Epithelial cell of proximal tubule (primary cell): ENCODE measurements around the gene TGM3. TPM values are rescaled to one million over a fixed set of nuclear protein-coding genes. Genes with fewer than 3 reads are reported as not detected.

ENCODE experiments used
- DNase-seq: peaks from one replicate; pipeline ENCODE4 v3.0.0-alpha.2; 2011; ENCODE audit warnings: low read depth
- H3K4me3 ChIP-seq: 2 replicates; pipeline ENCODE4 v1.5.1; 2011; ENCODE audit warnings: low read depth, mild to moderate bottlenecking, low read length
- total RNA-seq: library from RNA; depleted of rRNA; stranded (reverse); fragments of >200 nt; gene quantifications from 2 replicates; pipeline ENCODE4 v1.2.3, GENCODE V29; 2015
- TF ChIP-seq, protein P1 (sequence below): conservative IDR thresholded peaks from 2 replicates; pipeline ENCODE4 v1.5.1; 2012; ENCODE audit warnings: low read depth, mild to moderate bottlenecking, low read length

TGM3 gene
- total RNA-seq, 1 donor from 2014 or later, result not detected

DNA sequence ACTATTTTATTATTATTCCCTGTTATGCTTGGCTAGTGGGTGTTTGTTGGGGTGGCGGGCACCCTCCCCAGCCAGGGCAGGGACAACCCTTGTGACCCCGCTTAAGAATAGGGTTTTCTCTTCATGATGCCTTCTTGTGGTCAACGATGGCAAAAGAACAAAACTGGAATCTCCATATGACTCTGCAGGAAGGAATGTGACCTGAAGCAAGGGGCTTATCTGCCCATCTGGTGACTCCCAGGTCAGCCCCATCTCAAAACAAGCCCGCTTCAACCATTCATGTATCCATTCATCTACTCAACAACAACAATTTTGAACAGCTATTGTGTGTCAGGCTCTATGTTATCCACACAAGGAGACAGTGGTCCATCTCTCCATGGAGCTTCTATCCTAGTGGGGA, 54.0 kb downstream of the TGM3 start:
- TF ChIP-seq, protein P1, sequence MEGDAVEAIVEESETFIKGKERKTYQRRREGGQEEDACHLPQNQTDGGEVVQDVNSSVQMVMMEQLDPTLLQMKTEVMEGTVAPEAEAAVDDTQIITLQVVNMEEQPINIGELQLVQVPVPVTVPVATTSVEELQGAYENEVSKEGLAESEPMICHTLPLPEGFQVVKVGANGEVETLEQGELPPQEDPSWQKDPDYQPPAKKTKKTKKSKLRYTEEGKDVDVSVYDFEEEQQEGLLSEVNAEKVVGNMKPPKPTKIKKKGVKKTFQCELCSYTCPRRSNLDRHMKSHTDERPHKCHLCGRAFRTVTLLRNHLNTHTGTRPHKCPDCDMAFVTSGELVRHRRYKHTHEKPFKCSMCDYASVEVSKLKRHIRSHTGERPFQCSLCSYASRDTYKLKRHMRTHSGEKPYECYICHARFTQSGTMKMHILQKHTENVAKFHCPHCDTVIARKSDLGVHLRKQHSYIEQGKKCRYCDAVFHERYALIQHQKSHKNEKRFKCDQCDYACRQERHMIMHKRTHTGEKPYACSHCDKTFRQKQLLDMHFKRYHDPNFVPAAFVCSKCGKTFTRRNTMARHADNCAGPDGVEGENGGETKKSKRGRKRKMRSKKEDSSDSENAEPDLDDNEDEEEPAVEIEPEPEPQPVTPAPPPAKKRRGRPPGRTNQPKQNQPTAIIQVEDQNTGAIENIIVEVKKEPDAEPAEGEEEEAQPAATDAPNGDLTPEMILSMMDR, result no peak
- DNase-seq, result no peak
- no peak overlapping the region for H3K4me3 ChIP-seq

DNA sequence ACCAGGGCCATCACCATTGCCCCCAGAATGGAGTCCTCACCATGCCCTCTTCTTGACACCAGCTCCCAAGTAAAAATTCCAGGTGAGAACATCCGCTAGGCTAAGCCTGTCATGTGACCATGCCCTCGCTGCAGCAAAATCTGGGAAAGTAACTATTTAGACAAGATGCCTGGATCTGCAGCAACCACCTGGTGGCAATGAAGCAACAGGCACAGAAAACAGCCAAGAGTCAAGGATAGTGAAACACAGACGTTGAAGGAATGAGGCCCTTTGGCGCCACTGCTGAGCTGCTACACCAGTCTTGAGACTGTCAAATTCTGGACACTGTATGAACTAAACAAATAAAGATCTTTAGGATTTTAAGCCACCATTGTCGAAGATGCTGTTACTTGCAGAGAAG, 54.8 kb downstream of the TGM3 start:
- TF ChIP-seq, protein P1, result no peak
- no peak overlapping the region for H3K4me3 ChIP-seq
- DNase-seq, result no peak

DNA sequence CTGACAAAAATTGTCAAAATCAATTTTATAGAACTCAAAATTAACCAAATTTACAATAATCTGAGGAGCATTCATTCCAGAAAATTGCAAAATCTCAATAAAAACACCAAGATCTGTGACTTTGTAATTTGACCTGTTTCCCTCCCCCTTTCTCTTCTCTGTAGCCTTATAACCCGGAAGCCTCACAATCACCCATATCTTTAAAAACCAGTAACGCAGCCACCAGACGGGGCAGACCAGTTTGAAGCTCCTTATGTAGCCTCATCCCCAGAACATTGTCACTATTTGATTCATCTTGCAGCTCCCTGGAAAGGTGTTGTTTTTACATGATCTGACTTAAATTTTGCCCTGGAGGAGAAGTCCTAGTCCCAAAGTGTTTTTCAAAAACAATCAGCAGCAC, 57.4 kb downstream of the TGM3 start:
- no peak for DNase-seq

DNA sequence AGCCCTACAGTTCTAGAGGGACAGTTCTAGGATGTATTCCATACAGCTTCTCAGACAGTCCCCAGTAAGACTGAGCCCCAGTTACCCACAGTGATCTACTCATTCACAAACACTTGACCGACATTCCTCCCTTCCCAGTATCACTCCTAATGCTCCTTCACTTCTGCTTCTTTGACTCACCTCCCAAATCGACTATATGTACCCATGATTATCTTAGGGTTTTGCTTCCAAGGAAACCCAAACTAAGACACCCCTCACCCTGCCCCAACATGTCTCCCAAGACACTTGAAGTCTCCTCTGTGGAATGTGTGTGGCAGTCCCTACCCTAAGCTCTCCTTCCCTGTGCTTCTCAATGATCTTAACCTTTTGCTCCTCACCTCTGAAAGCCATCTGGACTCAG, 61.3 kb downstream of the TGM3 start:
- TF ChIP-seq, protein P1, result no peak
- H3K4me3 ChIP-seq, result no peak overlapping the region
- no peak for DNase-seq

More for the DNA sequence above, 57.4 kb downstream of the TGM3 start:
- TF ChIP-seq, protein P1, result no peak
- no peak overlapping the region for H3K4me3 ChIP-seq

DNA sequence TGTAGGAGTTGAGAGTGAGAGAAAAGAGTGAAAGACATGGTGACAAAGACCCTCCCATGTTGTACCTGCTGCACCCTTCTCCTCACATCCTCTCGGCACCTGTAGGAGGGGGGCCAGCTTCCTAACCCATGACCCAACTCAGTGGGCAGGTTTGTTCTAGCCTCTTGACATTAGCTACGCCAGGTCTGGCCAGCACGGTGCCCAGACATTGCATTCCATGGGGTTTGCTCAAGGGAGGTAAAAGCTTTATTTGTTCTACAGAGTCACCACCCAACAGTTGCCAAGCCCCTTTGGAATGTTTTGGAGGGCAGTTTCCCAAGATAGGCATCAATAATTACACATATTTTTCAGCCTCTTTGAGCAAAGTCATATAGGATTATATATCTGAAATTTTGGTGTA, 62.2 kb downstream of the TGM3 start:
- no peak overlapping the region for H3K4me3 ChIP-seq
- DNase-seq, result no peak
- TF ChIP-seq, protein P1, result no peak

DNA sequence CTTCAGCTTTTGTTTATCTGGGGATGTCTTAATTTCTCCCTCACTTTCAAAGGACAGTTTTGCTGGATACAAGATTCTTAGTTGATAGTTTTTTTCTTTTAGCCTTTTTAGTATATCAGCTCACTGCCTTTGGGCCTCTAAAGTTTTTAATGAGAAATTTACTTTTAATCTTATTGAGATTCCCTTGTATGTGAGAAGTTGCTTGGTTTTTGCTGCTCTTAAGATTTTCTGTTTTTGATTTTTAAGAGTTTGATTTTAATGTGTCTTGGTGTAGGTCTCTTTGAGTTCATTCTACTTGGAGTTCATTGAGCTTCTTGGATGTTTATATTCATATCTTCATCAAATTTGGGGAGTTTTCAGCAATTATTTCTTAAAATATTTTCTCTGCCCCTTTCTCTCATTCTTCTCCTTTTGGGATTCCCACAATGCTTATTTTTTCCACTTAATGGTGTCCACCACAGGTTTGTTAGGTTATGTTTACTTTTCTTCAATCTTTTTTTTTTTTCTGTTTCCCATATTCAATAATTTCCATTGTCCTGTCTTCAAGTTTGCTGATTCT, 65.3 kb downstream of the TGM3 start:
- TF ChIP-seq, protein P1, result no peak
- DNase-seq, result no peak
- no peak overlapping the region for H3K4me3 ChIP-seq

DNA sequence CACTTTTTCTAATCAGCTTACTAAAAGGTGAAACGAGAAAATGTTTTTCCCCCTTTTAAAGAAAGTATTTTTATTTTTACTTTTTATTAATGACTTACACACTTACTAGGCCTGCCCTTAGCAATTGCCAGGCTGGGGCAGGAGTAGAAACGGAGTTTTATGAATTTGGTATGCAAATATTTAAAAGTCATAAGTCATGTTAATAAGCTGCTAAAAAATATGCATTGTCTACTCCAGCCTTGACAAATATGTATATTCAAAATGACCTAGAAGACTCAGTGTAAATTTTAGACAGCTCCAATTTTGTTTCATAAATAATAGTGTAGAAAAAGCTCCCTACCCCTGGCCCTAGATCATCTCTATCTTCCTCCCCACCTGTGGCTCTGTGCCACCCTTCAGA, 67.4 kb downstream of the TGM3 start:
- TF ChIP-seq, protein P1, result no peak
- H3K4me3 ChIP-seq, result no peak overlapping the region
- no peak for DNase-seq
